ENCODE results near the gene OPCML.

The OPCML gene

DNA sequence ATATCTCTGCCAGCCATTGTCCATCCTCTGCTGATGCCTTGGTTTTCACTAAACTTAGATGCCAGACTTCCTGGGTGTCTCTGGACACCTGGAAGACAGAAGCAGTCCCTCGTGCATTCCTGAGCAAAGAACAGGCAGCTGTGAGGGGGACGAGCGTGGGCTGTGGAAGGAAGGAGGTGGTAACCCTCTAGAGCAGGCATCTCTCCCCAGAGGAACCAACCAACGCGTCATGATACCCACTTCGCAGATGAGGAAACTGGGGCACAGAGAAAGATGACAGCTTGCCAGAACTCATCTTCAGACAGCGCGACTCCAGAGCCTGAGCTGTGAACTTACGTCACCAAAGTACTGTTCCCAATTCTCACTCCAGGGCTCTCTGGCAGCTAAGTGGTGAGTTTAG, 123.4 kb downstream of the OPCML start:
- no peak for DNase-seq (ENCODE audit: low spot score)

DNA sequence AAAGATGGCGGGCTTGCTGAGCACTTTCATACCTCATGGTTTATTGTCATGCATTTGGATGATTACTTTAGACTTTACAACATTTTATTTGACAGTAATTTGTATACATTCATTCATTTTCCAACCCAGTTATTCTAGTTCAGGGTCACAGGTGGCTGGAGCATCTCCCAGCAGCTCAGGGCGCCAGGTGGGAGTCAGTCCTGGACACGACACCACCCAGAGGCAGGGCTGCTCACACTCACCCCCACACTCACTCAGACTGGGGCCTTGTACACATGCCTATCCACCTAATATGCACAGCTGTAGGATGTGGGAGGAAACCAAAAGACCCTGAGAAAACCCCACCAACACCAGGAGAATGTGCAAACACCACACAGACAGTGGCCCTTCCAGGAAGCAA, 123.9 kb downstream of the OPCML start:
- no peak for DNase-seq (ENCODE audit: low spot score)

- DNase-seq (ENCODE audit: low spot score): no peak
These were observed 125.8 kb downstream of the OPCML start for GRCh38 chr11:133406489-133406888.

DNA sequence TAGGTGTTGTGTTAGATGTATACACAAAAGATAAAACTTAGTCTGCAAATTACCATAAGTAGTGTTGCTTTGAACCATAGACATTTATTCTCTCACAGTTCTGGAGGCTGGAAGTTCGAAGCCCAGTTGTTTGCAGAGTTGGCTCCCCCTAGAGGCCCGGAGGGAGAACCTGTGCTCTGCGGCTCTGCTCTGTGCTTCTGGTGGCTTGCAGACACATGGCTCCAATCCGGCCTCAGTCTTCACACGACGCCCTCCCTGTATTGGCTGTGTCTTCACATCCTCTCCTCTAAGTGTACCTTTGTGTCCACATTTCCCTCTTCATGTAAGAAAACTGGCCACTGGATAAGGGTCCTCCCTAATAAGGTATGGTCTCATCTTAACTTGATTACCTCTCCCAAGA, 128.4 kb downstream of the OPCML start:
- DNase-seq (ENCODE audit: low spot score): no peak

DNA sequence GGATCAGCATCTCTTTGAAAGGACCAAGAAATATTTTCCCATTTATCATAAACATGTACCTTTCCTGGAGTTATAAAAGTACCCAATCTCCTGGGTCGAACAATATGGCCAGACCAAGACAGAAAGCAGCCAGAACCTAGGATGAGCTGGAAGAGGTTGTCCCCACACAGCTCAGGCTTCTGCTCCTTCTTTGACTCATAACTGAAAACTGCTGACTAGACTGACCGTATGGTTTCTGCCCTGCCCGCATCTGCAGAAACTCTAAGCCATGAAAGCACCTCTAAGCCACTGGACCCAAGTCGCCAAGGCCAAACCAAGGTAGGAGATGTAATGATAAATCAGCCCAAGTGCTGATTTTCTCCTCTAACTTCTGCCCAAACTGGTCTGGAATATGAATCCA, 129.8 kb downstream of the OPCML start:
- no peak for DNase-seq (ENCODE audit: low spot score)

DNA sequence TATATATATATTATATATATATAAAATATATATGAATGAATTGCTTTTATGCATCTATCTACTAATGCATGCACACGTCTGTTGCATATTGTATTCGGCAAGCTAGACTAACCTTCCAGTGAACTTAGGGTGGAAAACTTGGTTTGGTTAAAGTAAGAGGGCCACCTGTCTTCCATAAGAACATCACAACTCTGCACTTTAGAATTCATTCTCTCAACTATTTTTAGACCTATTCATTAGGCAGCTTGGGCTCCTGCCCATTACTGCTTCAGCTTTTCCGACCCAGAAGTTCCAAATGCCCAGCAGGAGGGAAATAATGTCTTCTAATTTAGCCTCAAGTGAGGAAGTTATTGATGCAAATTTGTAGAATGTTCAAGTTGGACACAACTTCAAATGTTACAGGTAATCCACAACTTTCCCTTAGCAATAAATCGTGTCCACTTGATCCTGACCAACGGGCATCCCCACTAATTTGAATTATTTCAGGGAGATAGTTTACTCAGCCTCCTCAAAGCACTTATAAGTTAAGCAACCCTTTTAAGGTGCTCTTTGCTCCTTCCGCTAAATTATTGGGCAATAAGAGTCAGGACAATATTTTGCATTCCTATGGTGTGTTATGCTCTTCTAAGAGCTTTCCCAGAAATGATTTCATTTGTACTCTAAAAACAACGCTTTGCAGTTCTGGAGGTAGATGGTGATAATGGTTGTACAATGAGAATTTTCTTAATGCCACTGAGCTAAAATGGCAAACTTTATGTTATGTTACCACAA, 132.3 kb downstream of the OPCML start:
- no peak for DNase-seq (ENCODE audit: low spot score)

- no peak for DNase-seq (ENCODE audit: low spot score)
These were observed 133.0 kb downstream of the OPCML start for GRCh38 chr11:133399294-133399693.

DNA sequence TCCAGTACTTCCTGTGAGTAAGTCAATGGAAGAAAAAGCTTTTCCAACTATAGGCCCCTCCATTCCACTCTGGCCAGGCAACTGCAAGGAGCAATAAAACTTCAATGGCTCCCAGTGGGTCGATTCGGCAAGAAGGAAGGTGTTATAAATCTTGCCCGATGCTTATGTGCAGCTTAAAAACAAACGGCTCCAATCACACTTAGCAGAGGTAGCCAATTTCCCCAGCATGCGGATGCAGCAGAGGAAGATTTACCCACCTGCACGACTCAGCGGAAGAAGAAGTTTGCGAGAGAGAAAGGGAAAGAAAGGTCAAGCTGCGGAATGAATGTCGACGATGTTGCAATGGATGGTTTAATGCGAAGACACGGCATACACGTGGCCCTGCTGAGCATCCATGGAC, 141.5 kb downstream of the OPCML start:
- no peak for DNase-seq (ENCODE audit: low spot score)

DNA sequence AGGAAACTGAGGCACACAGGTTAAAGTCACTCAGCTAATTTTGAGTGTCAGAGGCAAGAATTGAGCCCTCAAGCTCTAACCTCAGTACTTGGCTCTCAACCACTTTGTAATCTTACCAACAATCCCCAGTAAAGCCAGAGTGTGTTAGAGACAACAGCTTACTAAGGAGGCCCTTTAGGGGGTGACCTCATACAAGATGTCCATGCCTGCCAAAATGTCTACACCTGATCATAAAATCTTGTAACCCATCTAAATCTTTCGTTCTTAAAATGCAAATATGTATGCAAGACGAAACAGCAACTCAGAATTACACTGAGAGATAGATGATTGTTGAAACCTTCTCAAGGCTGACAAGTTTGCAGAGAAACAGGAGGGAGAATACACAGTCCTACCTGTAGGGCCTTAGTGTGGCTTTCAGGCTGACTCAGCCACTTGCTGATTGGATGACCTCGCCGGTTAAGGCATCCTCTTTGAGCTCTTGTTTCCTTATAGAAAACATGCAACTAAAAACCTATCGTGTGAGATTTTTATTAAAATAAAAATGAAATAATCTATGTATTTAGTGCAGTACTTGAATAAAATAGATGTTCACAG, 143.2 kb downstream of the OPCML start:
- no peak for DNase-seq (ENCODE audit: low spot score)

DNA sequence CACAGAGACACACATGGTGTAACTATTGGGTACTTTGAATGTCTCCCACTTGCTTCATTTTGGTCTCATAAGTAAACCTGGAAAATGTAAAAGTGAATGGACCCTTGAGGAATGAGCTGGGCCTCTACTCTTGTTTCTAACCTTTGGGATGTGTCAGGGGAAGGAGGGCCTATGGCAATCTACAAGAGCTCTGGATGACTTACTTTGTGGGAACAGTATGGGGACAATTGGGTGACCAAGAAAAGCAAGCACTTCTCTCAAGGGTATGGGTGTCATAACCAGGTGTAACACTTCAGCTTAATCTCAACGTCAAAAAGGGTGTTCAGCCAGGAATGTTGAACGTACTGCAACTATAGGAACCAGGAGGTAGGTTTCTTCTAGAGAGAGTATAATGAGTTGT, 144.0 kb downstream of the OPCML start:
- no peak for DNase-seq (ENCODE audit: low spot score)

DNA sequence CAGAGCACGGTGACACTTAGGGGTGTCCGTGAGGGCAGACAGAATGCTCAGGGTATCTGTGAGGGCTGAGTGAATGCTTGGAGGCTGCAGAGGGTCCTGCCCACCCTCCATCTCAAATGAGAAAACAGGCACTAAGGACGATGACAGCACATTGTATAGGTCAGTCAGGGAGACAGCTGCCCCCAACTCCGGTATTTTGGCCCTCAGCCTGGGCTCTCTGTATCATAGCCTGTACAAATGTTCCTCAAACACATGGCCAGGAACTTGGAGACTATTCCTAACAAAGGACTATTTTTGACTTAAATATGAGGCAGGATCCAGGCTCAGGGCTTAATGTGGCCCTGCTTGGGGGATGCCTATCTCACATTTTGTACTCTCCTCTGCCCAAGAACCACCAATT, 145.4 kb downstream of the OPCML start:
- no peak for DNase-seq (ENCODE audit: low spot score)

DNA sequence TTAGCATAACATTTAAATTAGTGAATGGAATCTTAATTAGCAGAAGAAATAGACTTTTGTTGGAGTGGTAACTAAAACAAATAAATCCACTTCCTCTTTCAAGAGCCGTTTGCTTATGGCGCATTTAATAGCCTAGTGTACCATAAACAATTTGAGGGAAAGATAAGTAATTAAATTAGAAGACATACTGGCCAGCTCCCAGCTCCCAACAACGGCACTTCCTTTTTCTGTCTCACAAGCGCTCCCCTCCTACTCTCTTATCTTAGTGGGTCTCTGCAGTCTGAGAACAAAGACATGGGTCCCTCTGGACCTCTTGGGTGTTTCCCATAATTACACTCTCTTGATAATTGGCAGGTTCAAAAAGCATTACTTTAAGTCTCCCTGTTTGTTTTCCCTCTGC, 146.0 kb downstream of the OPCML start:
- DNase-seq (ENCODE audit: low spot score): no peak

DNA sequence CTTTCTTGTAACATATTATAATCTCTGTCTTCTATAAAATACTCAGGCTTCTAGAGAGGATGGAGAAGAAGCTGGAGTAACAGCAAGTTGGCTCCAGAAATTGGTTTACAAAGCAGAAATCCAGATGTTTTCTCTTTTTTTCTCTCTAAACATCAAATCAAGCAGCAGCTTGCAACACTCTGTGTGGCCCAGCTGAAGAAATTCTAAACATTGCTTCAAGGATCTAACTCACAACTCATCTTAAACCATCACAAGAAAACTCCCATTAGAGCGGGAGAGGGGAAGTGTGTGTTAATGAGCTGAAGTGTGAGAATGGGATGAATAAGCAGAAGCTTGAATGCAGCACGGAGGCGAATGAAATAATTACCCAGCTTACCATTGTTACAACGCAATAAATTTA, 146.5 kb downstream of the OPCML start:
- no peak for DNase-seq (ENCODE audit: low spot score)

DNA sequence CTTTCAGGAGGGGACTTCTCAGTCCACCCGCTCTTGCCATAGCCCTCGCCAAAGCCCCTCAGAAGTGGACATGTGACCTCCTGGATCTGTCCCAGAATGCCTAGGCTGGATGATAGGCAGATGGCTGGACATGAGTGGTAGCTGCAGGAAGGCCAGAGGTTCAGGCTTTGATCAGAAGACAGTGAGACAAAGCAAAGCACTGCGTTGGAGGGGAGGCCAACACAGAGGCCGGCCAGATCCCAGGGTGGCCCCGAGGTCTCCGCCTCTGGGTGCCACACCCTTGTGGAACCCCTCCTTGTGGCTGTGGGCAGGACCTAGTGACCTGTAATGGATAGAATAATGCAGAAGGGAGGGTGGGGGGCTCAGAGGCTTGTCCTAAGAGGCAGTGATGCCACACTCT, 147.6 kb downstream of the OPCML start:
- no peak for DNase-seq (ENCODE audit: low spot score)

DNA sequence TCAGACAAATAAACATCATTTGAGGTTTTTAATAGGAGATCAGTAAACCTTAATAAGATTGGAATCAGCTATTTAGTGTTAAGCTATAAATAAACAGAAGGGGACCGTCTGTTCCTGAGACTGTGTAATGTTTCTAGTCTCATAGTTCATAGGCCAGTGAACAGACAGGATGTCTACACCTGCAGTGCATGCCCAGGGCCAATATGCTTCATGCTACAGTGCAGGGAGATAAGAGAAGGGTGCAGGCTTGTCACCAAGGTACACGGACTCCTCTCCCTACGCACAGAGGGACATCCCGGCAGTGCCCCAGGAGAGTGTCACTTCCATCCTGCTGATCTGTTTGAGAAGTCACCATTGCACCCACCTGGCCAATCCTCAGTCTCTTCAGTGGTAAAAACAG, 148.6 kb downstream of the OPCML start:
- DNase-seq (ENCODE audit: low spot score): no peak

DNA sequence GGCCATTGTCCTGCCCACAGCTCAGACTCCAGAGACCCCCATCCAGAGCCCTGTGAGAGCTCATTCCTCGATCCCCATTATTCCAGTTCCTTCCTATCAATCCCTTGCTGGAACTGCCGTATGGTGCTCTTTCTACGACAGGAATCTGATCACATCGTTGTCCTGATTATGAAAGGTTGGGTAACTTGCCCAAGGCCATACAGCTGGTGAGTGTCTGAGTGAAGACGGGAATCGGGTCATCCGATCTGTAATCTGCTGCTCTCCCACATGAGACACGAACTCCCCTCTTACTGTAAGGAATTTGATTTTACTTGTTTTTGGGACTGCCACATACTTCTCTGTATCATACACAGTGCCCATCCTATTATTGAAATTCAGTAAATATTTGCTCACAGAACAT, 149.1 kb downstream of the OPCML start:
- no peak for DNase-seq (ENCODE audit: low spot score)

- DNase-seq (ENCODE audit: low spot score): no peak
These were observed 150.0 kb downstream of the OPCML start for GRCh38 chr11:133382131-133382812.

DNA sequence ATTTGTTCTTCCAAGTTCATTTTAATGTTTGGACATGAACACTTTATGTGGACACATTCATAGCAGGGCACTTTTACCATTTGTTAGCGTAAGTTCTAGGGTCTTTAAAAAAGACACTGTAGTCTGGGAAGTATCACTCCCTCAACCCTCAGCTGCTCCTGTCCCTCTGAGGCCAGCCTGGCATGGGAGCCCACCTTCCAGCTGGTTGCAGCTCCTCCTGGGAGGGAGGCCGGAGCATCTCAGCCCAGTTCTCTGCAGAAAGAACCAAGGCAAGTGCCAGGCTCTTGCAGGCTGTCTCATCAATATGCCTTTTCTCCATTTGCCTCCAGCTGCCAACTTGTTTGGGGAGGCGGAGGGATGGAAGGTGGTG, 150.6 kb downstream of the OPCML start:
- no peak for DNase-seq (ENCODE audit: low spot score)

DNA sequence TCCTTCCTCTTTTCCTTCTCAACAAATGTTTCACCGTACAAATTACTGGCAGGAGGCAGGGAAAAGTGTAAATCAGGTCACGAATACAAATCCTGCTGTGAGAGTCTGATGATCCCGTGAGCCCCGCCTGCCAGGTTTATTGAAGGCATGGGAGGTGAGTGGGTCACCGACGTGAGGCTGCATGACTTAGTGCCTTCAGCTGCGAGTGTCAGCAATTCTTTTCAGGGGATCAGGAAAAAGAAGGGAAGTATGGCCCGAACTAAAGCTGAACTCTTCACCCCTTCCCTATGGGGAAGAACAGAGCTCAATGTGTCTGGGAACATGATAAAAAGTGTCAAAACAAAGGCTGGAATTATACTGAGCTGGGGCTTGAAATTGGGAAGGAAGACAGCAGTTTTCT, 166.2 kb downstream of the OPCML start:
- DNase-seq (ENCODE audit: low spot score): no peak

GRCh38 chr11:133362916-133363315, 169.4 kb downstream of the OPCML start:
- no peak for DNase-seq (ENCODE audit: low spot score)

DNA sequence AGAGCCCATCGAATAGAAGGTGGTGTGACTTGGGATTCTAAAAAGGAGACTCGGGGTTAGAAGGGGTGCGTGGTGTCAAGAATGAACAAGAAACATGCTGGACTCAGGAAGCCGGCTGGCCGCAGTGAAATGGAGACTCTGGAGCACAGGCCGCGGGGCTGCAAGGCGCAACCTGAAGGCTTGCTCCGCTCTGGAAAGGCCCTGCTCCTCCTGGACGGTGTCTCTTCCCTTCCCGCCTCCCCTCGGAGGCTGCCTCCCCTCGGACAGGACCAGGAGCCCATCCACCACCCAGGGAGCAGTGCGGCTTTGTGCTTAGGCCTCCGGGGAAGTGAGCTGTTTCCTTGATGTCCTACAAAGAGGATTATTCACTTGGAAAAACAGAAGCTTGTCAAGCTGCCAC, 170.1 kb downstream of the OPCML start:
- no peak for DNase-seq (ENCODE audit: low spot score)

DNA sequence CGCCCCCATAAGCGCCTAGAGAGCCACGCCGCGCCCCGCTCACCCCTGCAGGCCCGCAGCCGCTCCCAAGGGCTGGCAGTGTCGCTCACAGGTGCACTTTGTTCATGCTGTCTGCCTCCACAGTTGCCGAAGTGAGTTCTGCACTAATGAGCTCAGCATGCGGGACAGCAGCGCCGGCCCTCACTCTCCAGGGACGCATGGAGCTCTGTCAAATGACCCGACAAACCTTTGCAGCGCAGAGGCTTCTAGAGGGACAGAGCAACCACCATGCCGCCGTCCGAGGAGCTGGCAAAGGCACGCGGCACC, 170.7 kb downstream of the OPCML start:
- no peak for DNase-seq (ENCODE audit: low spot score)

DNA sequence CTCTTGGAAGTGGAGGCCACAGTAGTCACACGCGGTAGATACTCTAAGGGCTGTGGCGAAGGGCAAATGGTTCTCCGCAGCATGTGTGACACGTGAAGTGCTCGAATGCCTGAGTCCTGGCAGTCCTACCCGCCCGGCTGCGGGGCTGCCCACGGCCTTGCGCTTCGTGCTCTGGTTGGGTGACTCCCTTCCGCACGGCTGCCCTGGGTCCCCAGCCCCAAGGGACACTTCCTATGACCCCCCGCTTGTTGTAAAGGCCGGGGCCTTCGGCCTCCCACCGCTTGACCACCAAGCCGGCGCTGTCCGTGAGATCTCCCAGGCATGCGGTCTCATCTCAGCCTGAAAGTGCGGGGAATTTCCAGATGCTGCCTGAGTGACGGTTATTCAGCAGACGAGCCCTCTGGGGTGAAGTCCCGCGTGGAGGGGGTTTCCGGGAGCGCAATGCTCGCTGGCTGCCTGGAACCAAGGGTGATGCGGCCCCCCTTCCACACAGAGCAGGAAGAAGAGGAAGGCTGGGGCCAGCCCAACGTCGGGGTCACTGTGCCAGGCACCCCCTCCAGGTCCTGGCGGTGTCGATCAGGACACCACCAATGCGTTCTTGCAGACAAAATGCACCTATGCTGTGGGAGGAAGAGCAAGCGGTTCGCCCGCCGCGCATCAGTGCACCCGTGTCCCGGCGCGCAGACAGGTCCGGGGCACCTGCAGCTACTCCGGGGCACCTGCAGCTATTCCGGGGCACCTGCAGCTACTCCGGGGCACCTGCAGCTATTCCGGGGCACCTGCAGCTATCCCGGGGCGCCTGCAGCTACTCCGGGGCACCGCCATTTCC, 171.2 kb downstream of the OPCML start:
- no peak for DNase-seq (ENCODE audit: low spot score)

Data from hematopoietic multipotent progenitor cell treated with erythropoietin and hydrocortisone succinate and interleukin-3 and kit ligand, for 17 days (in vitro differentiated cells).